ENCODE data around the gene CEP68.
"Not testable (repeated sequence)": the region's sequence is repeated elsewhere in the genome, so short reads cannot be mapped to it uniquely, and the experiment has no call there.

Gene CEP68

GRCh38 chr2:65031341-65032018 is 24.7 kb upstream of the CEP68 start:
- H3K4me1 ChIP-seq (ENCODE audit: control insufficient read depth, insufficient read depth, low read length, poor library complexity, severe bottlenecking): peaks cover 5% of the 10 kb centered on the region
- no peak overlapping the region for H3K4me3 ChIP-seq (ENCODE audit: extremely low read depth, insufficient read depth, low read length, poor library complexity, severe bottlenecking)
- H3K36me3 ChIP-seq (ENCODE audit: control insufficient read depth, insufficient read depth, low read length): no peaks in the 10 kb centered on the region
- no peaks in the 10 kb centered on the region for H3K9me3 ChIP-seq (ENCODE audit: control insufficient read depth, low read length)
- WGBS, 2 experiments (ENCODE audit: insufficient coverage in 2 of 2): 35 to 64% methylated on average over 3 to 4 of the region's 8 CpGs
- H3K27ac ChIP-seq (ENCODE audit: low read depth, low read length, severe bottlenecking): no peak overlapping the region

DNA sequence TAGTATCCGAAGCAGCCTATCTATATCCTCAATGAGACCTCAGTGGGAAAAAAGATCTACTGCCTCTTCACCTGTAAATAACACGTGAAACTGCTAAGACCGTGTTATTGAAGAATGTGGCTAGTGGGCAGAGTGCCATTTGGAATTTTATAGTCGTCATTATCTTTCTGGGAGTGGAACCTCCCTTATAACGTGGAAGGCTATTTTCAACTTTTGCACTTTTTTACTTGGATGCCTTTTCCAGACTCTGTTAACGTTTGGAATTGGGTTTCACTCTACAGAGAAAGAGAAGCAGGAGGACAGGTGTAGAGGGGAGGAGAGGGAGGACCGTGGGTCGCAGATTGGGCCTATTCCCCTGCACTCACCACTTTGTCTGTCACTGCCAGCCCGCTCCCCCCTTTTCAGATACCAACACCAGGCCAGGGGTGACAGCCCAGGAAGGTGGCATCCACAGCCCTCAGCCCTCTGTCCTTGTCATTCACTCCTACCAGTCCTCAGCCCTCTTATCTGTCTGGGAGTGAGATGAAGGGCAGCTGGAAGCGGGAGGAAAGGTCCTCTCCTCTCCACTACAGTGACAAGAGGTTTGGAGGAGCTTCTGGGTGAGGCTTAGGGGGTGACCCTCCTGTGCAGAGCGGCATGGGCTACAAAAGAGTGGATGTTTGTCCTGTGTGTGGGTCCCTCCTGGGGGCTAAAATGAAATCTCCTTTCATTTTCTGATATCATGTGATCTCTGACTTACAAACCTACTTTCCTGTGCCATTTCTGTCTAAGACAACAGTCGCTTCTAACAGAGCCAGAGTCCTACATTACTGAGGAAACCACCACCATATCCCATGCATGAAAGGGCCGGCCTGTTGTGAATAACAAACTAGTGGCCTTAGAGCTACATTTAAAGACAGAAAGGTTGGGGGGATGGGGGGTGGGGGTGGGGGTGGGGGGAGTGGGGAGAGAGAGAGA is 23.9 kb upstream of the CEP68 start:
- H3K4me3 ChIP-seq (ENCODE audit: extremely low read depth, insufficient read depth, low read length, poor library complexity, severe bottlenecking): no peak overlapping the region
- no peaks in the 10 kb centered on the region for H3K9me3 ChIP-seq (ENCODE audit: control insufficient read depth, low read length)
- 70 to 71% methylated on average over 3 to 5 of the region's 13 CpGs for WGBS, 2 experiments (ENCODE audit: insufficient coverage in 2 of 2)
- H3K4me1 ChIP-seq (ENCODE audit: control insufficient read depth, insufficient read depth, low read length, poor library complexity, severe bottlenecking): peaks cover 5% of the 10 kb centered on the region
- no peaks in the 10 kb centered on the region for H3K36me3 ChIP-seq (ENCODE audit: control insufficient read depth, insufficient read depth, low read length)
- H3K27ac ChIP-seq (ENCODE audit: low read depth, low read length, severe bottlenecking): no peak overlapping the region

- Histone ChIP-seq H3K4me1 (ENCODE audit: control insufficient read depth, insufficient read depth, low read length, poor library complexity, severe bottlenecking) (peaks cover 5% of the 10 kb centered on the region), H3K9me3 (ENCODE audit: control insufficient read depth, low read length) (no peaks in the 10 kb centered on the region), H3K4me3 (ENCODE audit: extremely low read depth, insufficient read depth, low read length, poor library complexity, severe bottlenecking) (no peak overlapping the region), H3K36me3 (ENCODE audit: control insufficient read depth, insufficient read depth, low read length) (no peaks in the 10 kb centered on the region), H3K27ac (ENCODE audit: low read depth, low read length, severe bottlenecking) (no peak overlapping the region)
- no CpG with 5 or more reads among the region's 4 CpGs for WGBS, 2 experiments (ENCODE audit: insufficient coverage in 2 of 2)
Observed at GRCh38 chr2:65033178-65033577, 23.0 kb upstream of the CEP68 start.

DNA sequence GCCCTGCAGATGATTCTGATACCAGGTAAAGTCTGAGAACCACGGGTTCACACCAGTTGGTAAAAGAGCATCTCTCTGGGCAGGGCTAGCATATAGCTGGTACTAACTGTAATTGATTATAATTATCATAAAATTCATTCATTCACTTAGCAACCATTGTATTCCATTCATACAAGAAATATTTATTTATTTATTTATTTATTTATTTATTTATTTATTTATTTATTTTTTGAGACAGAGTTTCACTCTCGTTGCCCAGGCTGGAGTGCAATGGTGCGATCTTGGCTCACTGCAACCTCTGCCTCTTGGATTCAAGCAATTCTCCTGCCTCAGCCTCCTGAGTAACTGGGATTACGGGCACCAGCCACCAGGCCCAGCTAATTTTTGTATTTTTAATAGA is 22.5 kb upstream of the CEP68 start:
- not testable (repeated sequence) for H3K4me3 ChIP-seq (ENCODE audit: extremely low read depth, insufficient read depth, low read length, poor library complexity, severe bottlenecking); H3K36me3 ChIP-seq (ENCODE audit: control insufficient read depth, insufficient read depth, low read length); H3K9me3 ChIP-seq (ENCODE audit: control insufficient read depth, low read length); H3K27ac ChIP-seq (ENCODE audit: low read depth, low read length, severe bottlenecking); H3K4me1 ChIP-seq (ENCODE audit: control insufficient read depth, insufficient read depth, low read length, poor library complexity, severe bottlenecking)
- 90 to 100% methylated on average over 1 to 2 of the region's 4 CpGs for WGBS, 2 experiments (ENCODE audit: insufficient coverage in 2 of 2)

GRCh38 chr2:65035351-65035943 is 20.8 kb upstream of the CEP68 start:
- no peak overlapping the region for H3K27ac ChIP-seq (ENCODE audit: low read depth, low read length, severe bottlenecking)
- no peaks in the 10 kb centered on the region for H3K9me3 ChIP-seq (ENCODE audit: control insufficient read depth, low read length)
- H3K36me3 ChIP-seq (ENCODE audit: control insufficient read depth, insufficient read depth, low read length): no peaks in the 10 kb centered on the region
- 83% methylated on average over 3 of the region's 6 CpGs; no CpG with 5 or more reads in 1 of the 2 experiments for WGBS, 2 experiments (ENCODE audit: insufficient coverage in 2 of 2)
- peaks cover 5% of the 10 kb centered on the region for H3K4me1 ChIP-seq (ENCODE audit: control insufficient read depth, insufficient read depth, low read length, poor library complexity, severe bottlenecking)
- H3K4me3 ChIP-seq (ENCODE audit: extremely low read depth, insufficient read depth, low read length, poor library complexity, severe bottlenecking): no peak overlapping the region

DNA sequence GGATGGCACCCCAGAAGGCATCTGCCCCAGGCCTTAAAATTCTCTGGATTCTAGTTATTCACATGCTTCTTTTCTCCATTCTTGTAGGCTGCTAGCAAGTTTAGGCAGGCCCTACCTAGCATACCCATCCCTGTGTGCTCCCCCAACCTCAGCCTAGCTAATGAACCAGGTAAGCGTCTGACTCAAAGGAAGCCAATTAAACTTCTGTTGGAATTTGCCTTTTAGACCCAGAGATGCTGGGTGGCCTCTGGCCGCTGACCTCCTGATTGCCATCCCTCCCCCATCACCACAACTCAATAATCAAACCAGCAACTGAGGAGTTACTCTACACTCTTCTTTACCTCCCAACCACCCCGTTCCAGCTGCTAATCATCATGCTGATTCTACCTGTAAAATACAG is 19.0 kb upstream of the CEP68 start:
- Histone ChIP-seq H3K9me3 (ENCODE audit: control insufficient read depth, low read length) (no peaks in the 10 kb centered on the region), H3K36me3 (ENCODE audit: control insufficient read depth, insufficient read depth, low read length) (no peaks in the 10 kb centered on the region), H3K27ac (ENCODE audit: low read depth, low read length, severe bottlenecking) (no peak overlapping the region), H3K4me1 (ENCODE audit: control insufficient read depth, insufficient read depth, low read length, poor library complexity, severe bottlenecking) (no peaks in the 10 kb centered on the region), H3K4me3 (ENCODE audit: extremely low read depth, insufficient read depth, low read length, poor library complexity, severe bottlenecking) (no peak overlapping the region)
- WGBS, 2 experiments (ENCODE audit: insufficient coverage in 2 of 2): 79 to 84% methylated on average over 2 to 3 of the region's 3 CpGs

DNA sequence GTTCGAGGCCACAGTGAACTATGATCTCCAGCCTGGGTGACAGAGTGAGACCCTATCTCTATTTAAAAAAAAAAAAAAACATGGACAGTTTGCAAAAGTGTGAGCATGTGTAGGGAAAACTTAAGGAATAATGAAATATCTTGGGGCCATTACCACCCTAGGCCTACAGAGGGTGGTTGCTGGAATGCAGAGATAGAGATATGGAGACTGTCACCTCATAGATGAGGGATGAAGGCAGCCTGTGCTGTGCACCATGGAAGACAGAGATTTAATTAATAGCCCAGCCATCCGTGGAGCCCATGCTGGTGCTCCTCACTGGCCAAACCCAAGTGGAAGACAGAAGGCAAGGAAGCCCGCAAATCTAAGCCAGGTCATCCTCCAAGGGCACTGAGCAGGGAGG is 16.6 kb upstream of the CEP68 start:
- H3K4me1 ChIP-seq (ENCODE audit: control insufficient read depth, insufficient read depth, low read length, poor library complexity, severe bottlenecking): no peaks in the 10 kb centered on the region
- WGBS, 2 experiments (ENCODE audit: insufficient coverage in 2 of 2): 86 to 95% methylated on average over 2 of the region's 3 CpGs
- H3K9me3 ChIP-seq (ENCODE audit: control insufficient read depth, low read length): peaks cover 12% of the 10 kb centered on the region
- no peak overlapping the region for H3K4me3 ChIP-seq (ENCODE audit: extremely low read depth, insufficient read depth, low read length, poor library complexity, severe bottlenecking)
- no peaks in the 10 kb centered on the region for H3K36me3 ChIP-seq (ENCODE audit: control insufficient read depth, insufficient read depth, low read length)
- H3K27ac ChIP-seq (ENCODE audit: low read depth, low read length, severe bottlenecking): no peak overlapping the region

- no peaks in the 10 kb centered on the region for H3K36me3 ChIP-seq (ENCODE audit: control insufficient read depth, insufficient read depth, low read length)
- no peak overlapping the region for H3K27ac ChIP-seq (ENCODE audit: low read depth, low read length, severe bottlenecking)
- peaks cover 16% of the 10 kb centered on the region for H3K9me3 ChIP-seq (ENCODE audit: control insufficient read depth, low read length)
- H3K4me1 ChIP-seq (ENCODE audit: control insufficient read depth, insufficient read depth, low read length, poor library complexity, severe bottlenecking): no peaks in the 10 kb centered on the region
- no peak overlapping the region for H3K4me3 ChIP-seq (ENCODE audit: extremely low read depth, insufficient read depth, low read length, poor library complexity, severe bottlenecking)
- 39 to 42% methylated on average over 7 to 11 of the region's 13 CpGs for WGBS, 2 experiments (ENCODE audit: insufficient coverage in 2 of 2)
Observed at GRCh38 chr2:65040400-65041261, 15.6 kb upstream of the CEP68 start.

DNA sequence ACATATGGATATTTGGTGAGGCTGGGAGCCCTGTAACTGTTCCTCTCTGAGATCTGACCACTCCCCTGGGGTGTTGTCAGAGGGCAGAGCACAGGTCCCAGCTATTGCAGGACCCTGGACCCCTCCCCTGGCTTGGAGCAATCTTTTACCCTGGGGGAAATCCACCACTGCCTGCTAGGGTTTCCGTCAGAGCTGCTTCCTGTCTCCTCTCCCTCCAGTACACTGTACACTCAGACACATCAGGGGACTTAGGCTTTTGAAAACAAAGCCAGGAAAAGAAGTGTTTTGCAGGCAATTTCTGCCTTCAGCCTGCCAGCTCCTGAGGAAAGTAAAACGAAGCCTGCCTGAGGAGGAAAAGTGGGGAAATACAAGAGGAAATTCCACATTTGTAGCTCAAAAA is 13.2 kb upstream of the CEP68 start:
- peaks cover 23% of the 10 kb centered on the region for H3K9me3 ChIP-seq (ENCODE audit: control insufficient read depth, low read length)
- WGBS, 2 experiments (ENCODE audit: insufficient coverage in 2 of 2): 67% methylated on average over 1 of the region's 2 CpGs; no CpG with 5 or more reads in 1 of the 2 experiments
- H3K27ac ChIP-seq (ENCODE audit: low read depth, low read length, severe bottlenecking): no peak overlapping the region
- no peak overlapping the region for H3K4me3 ChIP-seq (ENCODE audit: extremely low read depth, insufficient read depth, low read length, poor library complexity, severe bottlenecking)
- no peaks in the 10 kb centered on the region for H3K36me3 ChIP-seq (ENCODE audit: control insufficient read depth, insufficient read depth, low read length)
- no peaks in the 10 kb centered on the region for H3K4me1 ChIP-seq (ENCODE audit: control insufficient read depth, insufficient read depth, low read length, poor library complexity, severe bottlenecking)

DNA sequence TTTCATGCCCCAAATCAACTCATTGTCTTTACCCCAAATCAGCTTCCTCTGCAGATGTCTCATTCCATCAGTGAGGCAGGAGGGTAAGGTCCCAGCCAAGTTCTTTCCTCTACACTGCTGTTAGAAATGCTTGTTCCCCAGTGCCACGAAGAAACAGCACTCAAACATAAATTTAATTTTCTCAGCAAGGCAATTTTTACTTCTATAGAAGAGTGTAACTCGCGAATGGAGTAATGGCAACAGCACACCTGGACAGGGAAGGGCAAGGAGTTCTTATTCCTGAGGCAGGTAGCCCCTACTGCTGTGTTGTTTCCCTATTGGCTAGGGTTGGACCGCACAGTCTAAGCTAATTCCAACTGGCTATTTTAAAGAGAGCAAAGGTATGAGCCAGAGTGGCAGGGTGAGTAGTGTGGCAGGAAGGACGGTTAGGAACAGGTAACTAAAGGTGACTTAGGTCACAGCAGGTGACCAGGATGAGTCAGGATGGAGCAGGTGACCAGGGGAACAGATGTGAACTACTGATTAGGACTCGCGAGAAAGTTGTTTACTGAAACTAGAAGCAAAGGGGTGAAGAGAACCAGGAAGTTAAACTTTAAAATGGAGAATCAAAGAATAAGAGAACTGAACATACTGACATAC is 12.0 kb upstream of the CEP68 start:
- H3K27ac ChIP-seq (ENCODE audit: low read depth, low read length, severe bottlenecking): no peak overlapping the region
- 95% methylated on average over 4 to 6 of the region's 7 CpGs for WGBS, 2 experiments (ENCODE audit: insufficient coverage in 2 of 2)
- no peaks in the 10 kb centered on the region for H3K4me1 ChIP-seq (ENCODE audit: control insufficient read depth, insufficient read depth, low read length, poor library complexity, severe bottlenecking)
- no peak overlapping the region for H3K4me3 ChIP-seq (ENCODE audit: extremely low read depth, insufficient read depth, low read length, poor library complexity, severe bottlenecking)
- no peaks in the 10 kb centered on the region for H3K36me3 ChIP-seq (ENCODE audit: control insufficient read depth, insufficient read depth, low read length)
- H3K9me3 ChIP-seq (ENCODE audit: control insufficient read depth, low read length): peaks cover 32% of the 10 kb centered on the region

All from mesodermal cell (in vitro differentiated cells).